ENCODE measurements around the gene GALNT17.

- no peak for TF ChIP-seq CTCF (optimal IDR thresholded peaks at IDR 0.05 in 1 of 3, IDR thresholded peaks at IDR 0.05 in 1 of 3, conservative IDR thresholded peaks at IDR 0.05 in 1 of 3; ENCODE audit: extremely low read depth in 1 of 3, insufficient read depth in 2 of 3, low read length in 3 of 3)
- TF ChIP-seq EZH2 (IDR thresholded peaks at IDR 0.05; ENCODE audit: low read length) = no peak
These were observed 448.1 kb downstream of the GALNT17 start for GRCh38 chr7:71580027-71580426.
